HCT116 (cell line): Measurements from ENCODE around the gene PTCH2. TPM values are rescaled to one million over a fixed set of nuclear protein-coding genes. Genes with fewer than 3 reads are reported as not detected.

Experiments used
- ATAC-seq: fragments of 200-7000 bp; cut with Tn5 transposase; 2 replicates; pipeline ENCODE4 v1.9.1; 2020; ENCODE audit warnings: mild to moderate bottlenecking, moderate library complexity
- BruUV-seq: library from RNA; stranded (reverse); fragments of 400-500 nt; replicated peaks from 2 replicates; lab custom pipeline; 2021; lab: Mats Ljungman, UMichigan
- CTCF ChIA-PET: fragments of 300-600 bp; sonication (Branson Sonifier 250); formaldehyde crosslinking; loops from one replicate; lab custom pipeline; 2021; ENCODE audit warnings: antibody characterized with exemption; lab: Charles Lee
- POLR2A ChIA-PET: fragments of 300-600, 350-600 bp; sonication (Branson Sonifier 250); formaldehyde crosslinking; loops from one replicate; lab custom pipeline; 2021; ENCODE audit warnings: antibody characterized with exemption; lab: Charles Lee
- RAD21 ChIA-PET, 2 experiments: fragments of 300-600 bp; sonication (Branson Sonifier 250); formaldehyde crosslinking; loops; one replicate each; lab custom pipeline; 2023; ENCODE audit warnings: low total read pairs in 2 of 2; ENCODE audit not compliant: uncharacterized antibody in 2 of 2, unreplicated experiment in 2 of 2, low non-redundant PET in 1 of 2; lab: Charles Lee
- DNase-seq: peaks from one replicate; pipeline ENCODE4 v3.0.0-alpha.2; 2010; ENCODE audit warnings: low read depth, low spot score
- H2AFZ ChIP-seq: fragments of 200-600 bp; shearing (Covaris generic), sonication (generic); 2 replicates; pipeline ENCODE4 v1.6.1; 2017; ENCODE audit warnings: low read depth, mixed run types, mixed read lengths, antibody characterized with exemption, low read length; ENCODE audit not compliant: poor library complexity, severe bottlenecking
- H3K27ac ChIP-seq: 2 replicates; pipeline ENCODE4 v1.5.1; 2012; ENCODE audit warnings: low read depth, low read length
- H3K27me3 ChIP-seq: fragments of 200-600 bp; sonication (generic); 2 replicates; pipeline ENCODE4 v1.6.1; 2016; ENCODE audit warnings: mixed run types, low read length, mixed read lengths; ENCODE audit not compliant: insufficient read depth
- H3K36me3 ChIP-seq, 2 experiments: fragments of 200-500 bp in 1 of 2; fragments of 200-600 bp in 1 of 2; sonication (Bioruptor generic) in 1 of 2; sonication (generic) in 1 of 2; 2 replicates each; pipeline versions ENCODE4 v1.5.1 to v1.6.1; 2014 to 2016; ENCODE audit warnings: low read length in 2 of 2, inconsistent platforms in 1 of 2, mixed read lengths in 1 of 2, mixed run types in 1 of 2; ENCODE audit not compliant: insufficient read depth in 2 of 2, control insufficient read depth in 1 of 2
- H3K4me1 ChIP-seq, 2 experiments: fragments of 200-600 bp in 1 of 2; sonication (generic) in 1 of 2; 2 replicates each; pipeline versions ENCODE4 v1.5.1 to v1.6.1; 2012 to 2017; ENCODE audit warnings: low read length in 2 of 2, inconsistent platforms in 1 of 2, mild to moderate bottlenecking in 1 of 2, mixed read lengths in 1 of 2, mixed run types in 1 of 2, moderate library complexity in 1 of 2; ENCODE audit not compliant: insufficient read depth in 2 of 2, control insufficient read depth in 1 of 2
- H3K4me2 ChIP-seq: fragments of 200-600 bp; sonication (generic); 2 replicates; pipeline ENCODE4 v1.6.1; 2017; ENCODE audit warnings: mixed run types, low read length, mixed read lengths
- H3K4me3 ChIP-seq, 2 experiments: fragments of 200-600 bp in 1 of 2; sonication (generic) in 1 of 2; replicated peaks in 1 of 2; 2 replicates each; pipeline ENCODE4 v1.5.1; 2011 to 2016; ENCODE audit warnings: low read length in 2 of 2, control low read depth in 1 of 2, low read depth in 1 of 2, mild to moderate bottlenecking in 1 of 2, mixed read lengths in 1 of 2, mixed run types in 1 of 2
- H3K79me2 ChIP-seq: fragments of 200-600 bp; sonication (generic); 2 replicates; pipeline ENCODE4 v1.6.1; 2017; ENCODE audit warnings: mild to moderate bottlenecking, mixed run types, low read length, moderate library complexity, mixed read lengths; ENCODE audit not compliant: insufficient read depth
- H3K9ac ChIP-seq: fragments of 200-600 bp; sonication (generic); 2 replicates; pipeline ENCODE4 v1.6.1; 2016; ENCODE audit warnings: low read length, mixed read lengths
- H3K9me2 ChIP-seq: fragments of 200-600 bp; sonication (generic), shearing (Covaris generic); 2 replicates; pipeline ENCODE4 v1.6.1; 2017; ENCODE audit warnings: mixed run types, mild to moderate bottlenecking, moderate library complexity; ENCODE audit not compliant: insufficient read depth
- H3K9me3 ChIP-seq, 2 experiments: fragments of 200-500 bp in 1 of 2; fragments of 200-600 bp in 1 of 2; sonication (Bioruptor generic) in 1 of 2; sonication (generic) in 1 of 2; 2 replicates each; pipeline ENCODE4 v1.6.1; 2014 to 2017; ENCODE audit warnings: low read length in 2 of 2, mixed read lengths in 2 of 2, inconsistent platforms in 1 of 2, low read depth in 1 of 2, mild to moderate bottlenecking in 1 of 2, mixed run types in 1 of 2, moderate library complexity in 1 of 2; ENCODE audit not compliant: control insufficient read depth in 1 of 2, insufficient read depth in 1 of 2
- H4K20me1 ChIP-seq: fragments of 200-600 bp; sonication (generic), shearing (Covaris generic); 2 replicates; pipeline ENCODE4 v1.6.1; 2017; ENCODE audit warnings: mixed run types, mild to moderate bottlenecking, moderate library complexity; ENCODE audit not compliant: insufficient read depth
- CBX3 ChIP-seq: IDR thresholded peaks from 2 replicates; pipeline ENCODE4 v1.6.1; 2012; ENCODE audit warnings: low read depth
- EGR1 ChIP-seq: IDR thresholded peaks from 2 replicates; pipeline ENCODE4 v1.6.1; 2012; ENCODE audit warnings: low read depth
- EZH2phosphoT487 ChIP-seq: fragments of 200-600 bp; IDR thresholded peaks from 2 replicates; pipeline ENCODE4 v1.6.1; 2018; ENCODE audit warnings: antibody characterized with exemption, borderline replicate concordance
- FOSL1 ChIP-seq: IDR thresholded peaks from 2 replicates; pipeline ENCODE4 v1.6.1; 2012; ENCODE audit warnings: low read depth
- POLR2A ChIP-seq: IDR thresholded peaks from 2 replicates; pipeline ENCODE4 v1.7.0; 2011; ENCODE audit warnings: borderline replicate concordance; ENCODE audit not compliant: insufficient read depth, insufficient read length; ENCODE audit errors: extremely low read depth
- POLR2AphosphoS5 ChIP-seq: IDR thresholded peaks from 2 replicates; pipeline ENCODE4 v1.6.1; 2011; ENCODE audit warnings: mild to moderate bottlenecking, low read depth, low read length, moderate library complexity
- RAD21 ChIP-seq: IDR thresholded peaks from 2 replicates; pipeline ENCODE4 v1.6.1; 2012; ENCODE audit warnings: low read depth, mild to moderate bottlenecking
- TCF7L2 ChIP-seq: IDR thresholded peaks from 2 replicates; pipeline ENCODE4 v1.7.0; 2011; ENCODE audit warnings: borderline replicate concordance, inconsistent platforms; ENCODE audit not compliant: insufficient read depth, insufficient read length; ENCODE audit errors: extremely low read depth
- YY1 ChIP-seq: IDR thresholded peaks from 2 replicates; pipeline ENCODE4 v1.6.1; 2011; ENCODE audit warnings: low read length, low read depth, moderate library complexity, mild to moderate bottlenecking; ENCODE audit not compliant: insufficient replicate concordance; ENCODE audit errors: extremely low read depth
- ZFX ChIP-seq: fragments of 450-650 bp; IDR thresholded peaks from 2 replicates; pipeline ENCODE4 v1.6.1; 2017
- intact Hi-C: fragments of 100-400 bp; cut with micrococcal nuclease; formaldehyde crosslinking; loops from 2 replicates; pipeline ENCODE4 v1.10.0; 2022
- total RNA-seq: library from RNA; stranded (reverse); gene quantifications from one replicate; pipeline ENCODE4 v1.2.1, GENCODE V29; 2021; ENCODE audit not compliant: unreplicated experiment
- TF ChIP-seq, protein P1 (sequence below): IDR thresholded peaks from 2 replicates; pipeline ENCODE4 v1.6.1; 2012

Gene PTCH2
- total RNA-seq, 1 experiment from 2014 or later, result 1.3 TPM

DNA sequence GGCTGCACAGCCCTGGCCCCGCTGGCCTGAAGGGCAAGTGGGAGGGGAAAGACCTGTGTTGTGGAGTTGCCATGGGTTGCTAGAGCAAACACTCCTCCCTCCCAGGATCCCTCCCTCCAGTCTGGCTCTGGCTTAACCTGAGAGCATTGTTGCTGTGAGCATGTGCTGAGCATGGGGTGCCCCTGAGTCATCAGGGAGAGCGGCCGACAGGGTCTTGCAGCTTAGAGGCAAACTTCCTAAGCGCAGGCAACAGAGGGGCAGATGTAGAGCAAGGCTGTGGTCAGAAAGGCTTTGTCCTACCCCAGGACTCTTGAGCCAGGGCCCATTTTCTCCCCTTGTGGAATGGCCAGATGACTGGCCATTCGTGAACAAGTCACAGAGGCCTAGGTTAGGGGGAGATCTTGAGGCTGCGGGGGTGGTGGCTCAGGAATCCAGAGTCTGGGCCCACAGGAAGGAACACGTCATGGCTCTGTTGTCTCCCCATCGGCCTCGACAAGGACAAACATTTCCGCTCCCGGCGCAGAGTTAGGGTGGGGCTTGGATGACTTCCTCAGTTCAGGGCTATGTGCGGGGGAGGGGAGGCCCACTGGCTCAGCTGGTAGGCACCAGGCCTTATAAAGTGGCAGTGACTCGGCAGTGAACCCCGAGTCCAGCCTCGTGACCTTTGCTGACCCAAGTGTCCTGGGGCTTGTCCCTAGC lies 35.5 kb downstream of the PTCH2 start:
- RAD21 ChIA-PET, result no interaction called here
- peak; percentile 58 for TF ChIP-seq POLR2A
- no peak for TF ChIP-seq EZH2phosphoT487
- TF ChIP-seq RAD21, result no peak
- no peak for TF ChIP-seq CBX3
- peak; percentile 61; the same call in 1 of the 2 replicates for TF ChIP-seq POLR2AphosphoS5
- TF ChIP-seq TCF7L2, result peak; percentile 62
- intact Hi-C loops, result no loop called here
- peak overlapping the region; percentile 73 for H3K9ac ChIP-seq
- ATAC-seq (peak; percentile 74), DNase-seq (peak; percentile 98)
- peaks cover 58 to 95% of the 10 kb centered on the region in 2 experiments for H3K4me1 ChIP-seq
- H3K4me3 ChIP-seq, result peak overlapping the region; percentile 30 to 32
- peaks cover 3 to 39% of the 10 kb centered on the region in 2 experiments; a peak in 3 of 4 replicates for H3K36me3 ChIP-seq
- peak overlapping the region; percentile 68 for H3K4me2 ChIP-seq
- H4K20me1 ChIP-seq, result no peaks in the 10 kb centered on the region
- TSS peak; percentile 7 for BruUV-seq
- no peak overlapping the region for H2AFZ ChIP-seq
- H3K27ac ChIP-seq, result peak overlapping the region; percentile 98
- H3K9me2 ChIP-seq, result no peaks in the 10 kb centered on the region
- CTCF ChIA-PET, result interaction anchor here (1.0 to 2.3 kb wide), 2 partner anchors 8 to 12 kb away, joined by 3 to 10 read pairs; partner anchors contain the start of gene PLK3
- POLR2A ChIA-PET, result interaction anchor here (0.6 to 8.0 kb wide), 11 partner anchors 8 to 714 kb away, joined by 3 to 200 read pairs (median 8); partner anchors contain the start of genes BEST4, HECTD3, PLK3 and PRDX1
- no peaks in the 10 kb centered on the region for H3K9me3 ChIP-seq
- no peaks in the 10 kb centered on the region for H3K27me3 ChIP-seq
- peaks cover 29% of the 10 kb centered on the region for H3K79me2 ChIP-seq

DNA sequence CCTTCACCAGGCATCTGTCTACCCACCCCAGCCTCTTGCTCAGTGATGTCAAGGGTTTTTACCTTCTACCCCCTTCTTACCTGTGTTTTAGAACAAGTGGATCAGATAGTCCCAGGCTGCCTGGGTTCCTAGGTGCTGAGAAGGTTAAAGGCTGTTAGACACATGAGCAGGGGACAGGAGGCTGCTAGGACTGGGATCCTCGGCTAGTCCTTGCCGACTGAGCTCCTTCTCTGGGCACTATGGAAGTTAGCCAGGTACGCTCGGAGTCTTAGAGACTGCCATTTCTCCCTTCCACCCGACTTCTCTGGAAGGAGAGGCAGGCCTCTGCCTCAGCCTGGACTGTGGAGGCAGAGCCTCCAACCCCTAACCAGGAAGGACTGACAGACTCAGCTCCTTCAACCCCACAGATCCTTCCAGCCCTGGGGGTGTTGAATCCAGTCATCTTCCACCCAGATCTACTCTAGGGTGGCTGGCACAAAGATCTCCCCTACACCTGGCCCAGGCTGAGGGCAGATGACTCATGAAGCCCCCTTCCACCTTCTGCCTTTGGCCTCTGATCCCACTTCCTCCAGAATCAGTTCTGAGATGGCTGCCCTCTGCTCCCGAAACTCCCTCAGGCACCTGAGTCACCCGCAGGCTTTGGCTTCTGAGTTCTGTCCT lies 36.2 kb downstream of the PTCH2 start, which contains the start of gene DYNLT4:
Gene DYNLT4, minus strand, starts transcription at position 648 of the 660 bp plus-strand sequence. CDS start 683 bp downstream, outside the sequence.
- ChIA-PET POLR2A (interaction anchor here (0.6 to 8.0 kb wide), 9 partner anchors 8 to 715 kb away, joined by 3 to 200 read pairs (median 8); partner anchors contain the start of genes BEST4, HECTD3, PRDX1 and RNU5D-1), RAD21 (no interaction called here), CTCF (no interaction called here)
- Histone ChIP-seq H2AFZ (no peak within 1 kb of the TSS), H3K27me3 (no peaks in the 10 kb centered on the region), H3K9ac (peak within 1 kb of the TSS; percentile 73), H4K20me1 (no peaks in the 10 kb centered on the region), H3K27ac (peak within 1 kb of the TSS; percentile 98), H3K9me2 (no peaks in the 10 kb centered on the region), H3K36me3 (peaks cover 3 to 45% of the 10 kb centered on the region in 2 experiments; a peak in 3 of 4 replicates), H3K4me1 (peaks cover 59 to 98% of the 10 kb centered on the region in 2 experiments), H3K4me3 (peak within 1 kb of the TSS; percentile 30 to 32), H3K9me3 (no peaks in the 10 kb centered on the region), H3K4me2 (peak within 1 kb of the TSS; percentile 68), H3K79me2 (peaks cover 36% of the 10 kb centered on the region)
- no peak for DNase-seq
- BruUV-seq, result TSS peak; percentile 93
- intact Hi-C loops, result no loop called here
- TF ChIP-seq EGR1 (no peak), ZFX (0 out of 2 replicates have a peak, but pooled peaks have one; percentile 16), POLR2AphosphoS5 (peak; percentile 70; the same call in 1 of the 2 replicates), YY1 (peak; percentile 74), CBX3 (no peak), FOSL1 (no peak)
- TF ChIP-seq, protein P1, sequence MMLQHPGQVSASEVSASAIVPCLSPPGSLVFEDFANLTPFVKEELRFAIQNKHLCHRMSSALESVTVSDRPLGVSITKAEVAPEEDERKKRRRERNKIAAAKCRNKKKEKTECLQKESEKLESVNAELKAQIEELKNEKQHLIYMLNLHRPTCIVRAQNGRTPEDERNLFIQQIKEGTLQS, result no peak
- ATAC-seq, result peak; percentile 7
